IMR-90 (cell line): ENCODE data around the gene FEM1B. TPM values are rescaled to one million over a fixed set of nuclear protein-coding genes. Genes with fewer than 3 reads are reported as not detected.

Source experiments
- ATAC-seq: fragments of 200-7000 bp; cut with Tn5 transposase; 2 replicates; pipeline ENCODE4 v1.9.1; 2020; ENCODE audit warnings: low read depth, mild to moderate bottlenecking, moderate library complexity
- BruUV-seq: library from RNA; stranded (reverse); fragments of 400-500 nt; replicated peaks from 2 replicates; lab custom pipeline; 2021; lab: Mats Ljungman, UMichigan
- CTCF ChIA-PET: fragments of 300-600 bp; formaldehyde crosslinking; extraction: SDS; loops from one replicate; lab custom pipeline; 2021; ENCODE audit warnings: antibody characterized with exemption; lab: Yijun Ruan, JAX
- POLR2A ChIA-PET: fragments of 300-600 bp; sonication (Branson Sonifier 250); formaldehyde crosslinking; loops from one replicate; lab custom pipeline; 2022; ENCODE audit warnings: antibody characterized with exemption; ENCODE audit not compliant: unreplicated experiment; lab: Charles Lee
- DNase-seq: peaks from one replicate; pipeline ENCODE4 v3.0.0; 2013
- H2AFZ ChIP-seq: replicated peaks from 2 replicates; pipeline ENCODE3; 2013; ENCODE audit warnings: low read length, mild to moderate bottlenecking; ENCODE audit not compliant: poor library complexity
- H2AK5ac ChIP-seq: 2 replicates; pipeline ENCODE4 v1.6.1; 2013; ENCODE audit warnings: low read depth, low read length, inconsistent platforms
- H2AK9ac ChIP-seq: replicated peaks from 2 replicates; pipeline ENCODE3; 2013; ENCODE audit warnings: mild to moderate bottlenecking, low read depth, low read length, moderate library complexity; ENCODE audit not compliant: poor library complexity
- H2BK120ac ChIP-seq: 2 replicates; pipeline ENCODE4 v1.6.1; 2013; ENCODE audit warnings: low read depth, low read length, inconsistent platforms
- H2BK15ac ChIP-seq: 3 replicates; pipeline ENCODE4 v1.6.1; 2013; ENCODE audit warnings: low read depth, low read length, inconsistent platforms
- H2BK20ac ChIP-seq: 2 replicates; pipeline ENCODE4 v1.6.1; 2013; ENCODE audit warnings: low read depth, mild to moderate bottlenecking, inconsistent platforms, low read length, moderate library complexity
- H2BK5ac ChIP-seq: 2 replicates; pipeline ENCODE4 v1.6.1; 2013; ENCODE audit warnings: mild to moderate bottlenecking, low read depth, low read length, inconsistent platforms; ENCODE audit not compliant: poor library complexity, severe bottlenecking
- H3K14ac ChIP-seq: replicated peaks from 2 replicates; pipeline ENCODE4 v1.6.1; 2013; ENCODE audit warnings: low read depth, low read length, inconsistent platforms
- H3K18ac ChIP-seq: 2 replicates; pipeline ENCODE4 v1.6.1; 2013; ENCODE audit warnings: low read depth, low read length, control low read depth
- H3K23ac ChIP-seq: 2 replicates; pipeline ENCODE4 v1.6.1; 2013; ENCODE audit warnings: low read depth, low read length, inconsistent platforms
- H3K27ac ChIP-seq: 2 replicates; pipeline ENCODE4 v1.5.1; 2013; ENCODE audit warnings: mild to moderate bottlenecking, control low read depth, low read length; ENCODE audit not compliant: insufficient read depth
- H3K27me3 ChIP-seq: 2 replicates; pipeline ENCODE4 v1.6.1; 2013; ENCODE audit warnings: low read length; ENCODE audit not compliant: control insufficient read depth, insufficient read depth
- H3K36me3 ChIP-seq: 2 replicates; pipeline ENCODE4 v1.6.1; 2013; ENCODE audit warnings: low read length, mixed read lengths; ENCODE audit not compliant: control insufficient read depth, insufficient read depth
- H3K4ac ChIP-seq: 2 replicates; pipeline ENCODE4 v1.6.1; 2013; ENCODE audit warnings: low read depth, low read length, inconsistent platforms
- H3K4me1 ChIP-seq: 2 replicates; pipeline ENCODE4 v1.6.1; 2013; ENCODE audit warnings: low read length, mixed read lengths; ENCODE audit not compliant: control insufficient read depth, insufficient read depth
- H3K4me2 ChIP-seq: 2 replicates; pipeline ENCODE4 v1.6.1; 2013; ENCODE audit warnings: low read depth, mild to moderate bottlenecking, control low read depth, low read length, moderate library complexity
- H3K4me3 ChIP-seq: 2 replicates; pipeline ENCODE4 v1.5.1; 2013; ENCODE audit warnings: low read depth, mild to moderate bottlenecking, control low read depth, low read length, moderate library complexity; ENCODE audit not compliant: insufficient read depth
- H3K56ac ChIP-seq: 2 replicates; pipeline ENCODE4 v1.6.1; 2013; ENCODE audit warnings: low read length, inconsistent platforms; ENCODE audit not compliant: insufficient read depth; ENCODE audit errors: extremely low read depth
- H3K79me1 ChIP-seq, 2 experiments: 2 replicates each; pipeline ENCODE4 v1.6.1; 2013; ENCODE audit warnings: low read length in 2 of 2, inconsistent platforms in 1 of 2, low read depth in 1 of 2
- H3K9ac ChIP-seq: 2 replicates; pipeline ENCODE4 v1.6.1; 2013; ENCODE audit warnings: low read depth, low read length, control low read depth
- H3K9me1 ChIP-seq: 2 replicates; pipeline ENCODE4 v1.6.1; 2013; ENCODE audit warnings: low read length, inconsistent platforms; ENCODE audit not compliant: insufficient read depth
- H3K9me3 ChIP-seq: 2 replicates; pipeline ENCODE4 v1.6.1; 2013; ENCODE audit warnings: low read length; ENCODE audit not compliant: control insufficient read depth, insufficient read depth
- H4K20me1 ChIP-seq: 2 replicates; pipeline ENCODE4 v1.6.1; 2013; ENCODE audit warnings: low read length, inconsistent platforms; ENCODE audit not compliant: insufficient read depth
- H4K5ac ChIP-seq: 2 replicates; pipeline ENCODE4 v1.6.1; 2013; ENCODE audit warnings: mild to moderate bottlenecking, low read depth, low read length, control low read depth
- H4K8ac ChIP-seq, 2 experiments: 2 replicates each; pipeline ENCODE4 v1.6.1; 2013; ENCODE audit warnings: low read depth in 2 of 2, low read length in 2 of 2, control low read depth in 1 of 2, inconsistent platforms in 1 of 2
- H4K91ac ChIP-seq: 2 replicates; pipeline ENCODE4 v1.6.1; 2013; ENCODE audit warnings: low read depth, low read length, inconsistent platforms; ENCODE audit not compliant: insufficient read depth
- BHLHE40 ChIP-seq: fragments of 150-350 bp; IDR thresholded peaks from 2 replicates; pipeline ENCODE4 v1.6.1; 2016; ENCODE audit warnings: mild to moderate bottlenecking, low read depth, low read length
- CEBPB ChIP-seq: IDR thresholded peaks from 2 replicates; pipeline ENCODE4 v1.6.1; 2012; ENCODE audit warnings: low read depth, low read length, improper control_type of control experiment
- CHD1 ChIP-seq: IDR thresholded peaks from 2 replicates; pipeline ENCODE4 v1.6.1; 2012; ENCODE audit warnings: low read depth, low read length, improper control_type of control experiment
- FOS ChIP-seq: fragments of 150-350 bp; IDR thresholded peaks from 2 replicates; pipeline ENCODE4 v1.6.1; 2016; ENCODE audit warnings: low read depth, low read length
- MAZ ChIP-seq: IDR thresholded peaks from 2 replicates; pipeline ENCODE4 v1.6.1; 2012; ENCODE audit warnings: low read depth, mild to moderate bottlenecking, low read length, improper control_type of control experiment, moderate library complexity, borderline replicate concordance
- MXI1 ChIP-seq: IDR thresholded peaks from 2 replicates; pipeline ENCODE4 v1.6.1; 2012; ENCODE audit warnings: low read depth, mild to moderate bottlenecking, low read length, moderate library complexity, borderline replicate concordance
- NFE2L2 ChIP-seq: fragments of 150-350 bp; IDR thresholded peaks from 2 replicates; pipeline ENCODE4 v1.6.1; 2016; ENCODE audit warnings: low read depth, mild to moderate bottlenecking, low read length
- POLR2A ChIP-seq: IDR thresholded peaks from 2 replicates; pipeline ENCODE4 v1.6.1; 2012; ENCODE audit warnings: mild to moderate bottlenecking, low read depth, low read length
- RAD21 ChIP-seq: IDR thresholded peaks from 2 replicates; pipeline ENCODE4 v1.6.1; 2012; ENCODE audit warnings: low read length, improper control_type of control experiment
- RCOR1 ChIP-seq: IDR thresholded peaks from 2 replicates; pipeline ENCODE4 v1.6.1; 2012; ENCODE audit warnings: mild to moderate bottlenecking, low read length, improper control_type of control experiment; ENCODE audit not compliant: insufficient replicate concordance
- RFX5 ChIP-seq: IDR thresholded peaks from 2 replicates; pipeline ENCODE4 v1.8.0; 2012; ENCODE audit warnings: low read depth, mild to moderate bottlenecking, low read length, moderate library complexity
- SMC3 ChIP-seq: fragments of 150-350 bp; IDR thresholded peaks from 2 replicates; pipeline ENCODE4 v1.6.1; 2016; ENCODE audit warnings: low read depth, mild to moderate bottlenecking, antibody characterized with exemption, low read length, moderate library complexity
- USF2 ChIP-seq: fragments of 150-350 bp; IDR thresholded peaks from 2 replicates; pipeline ENCODE4 v1.6.1; 2017; ENCODE audit warnings: mild to moderate bottlenecking, antibody characterized with exemption, low read length, low read depth
- WGBS, 2 experiments: methylation state at CpG; one replicate each; pipeline versions ENCODE4 v1.1.5 to v1.1.7; 2013; ENCODE audit warnings: missing lambda C conversion rate in 2 of 2; ENCODE audit not compliant: insufficient read length in 1 of 2; ENCODE audit errors: extremely low coverage in 2 of 2; 5-methylcytosine and 5-hydroxymethylcytosine counted together
- dilution Hi-C: fragments of 300-500 bp; cut with HindIII; formaldehyde crosslinking; loops from one replicate; pipeline ENCODE4 v1.14.3; 2018; ENCODE audit warnings: low sequenced_read_pairs; ENCODE audit not compliant: unreplicated experiment
- in situ Hi-C: fragments of 300-500 bp; cut with MboI; formaldehyde crosslinking; loops from 3 replicates; pipeline ENCODE4 v1.14.3; 2019; ENCODE audit warnings: low sequenced_read_pairs, inconsistent platforms, mixed read lengths
- intact Hi-C: fragments of 100-400 bp; cut with micrococcal nuclease; formaldehyde crosslinking; loops from 2 replicates; pipeline ENCODE4 v1.10.0; 2022
- polyA plus RNA-seq, 3 experiments: library from polyadenylated mRNA; depleted of rRNA; stranded (reverse); fragments of >200 nt; gene quantifications; 2 replicates each; pipeline ENCODE4 v1.2.3, GENCODE V29; 2012; ENCODE audit warnings: low replicate concordance in 1 of 3
- total RNA-seq: library from RNA; depleted of rRNA; stranded (reverse); fragments of >200 nt; gene quantifications from 2 replicates; pipeline ENCODE4 v1.2.3, GENCODE V29; 2012
- TF ChIP-seq, protein P1 (sequence below): fragments of 150-350 bp; IDR thresholded peaks from 2 replicates; pipeline ENCODE4 v1.6.1; 2016; ENCODE audit warnings: low read depth, mild to moderate bottlenecking, low read length, moderate library complexity, borderline replicate concordance

The FEM1B gene
- total and polyA plus RNA-seq, 2 of the 4 experiments (the other 2 are of a cell fraction): 16.9 to 51.4 TPM

DNA sequence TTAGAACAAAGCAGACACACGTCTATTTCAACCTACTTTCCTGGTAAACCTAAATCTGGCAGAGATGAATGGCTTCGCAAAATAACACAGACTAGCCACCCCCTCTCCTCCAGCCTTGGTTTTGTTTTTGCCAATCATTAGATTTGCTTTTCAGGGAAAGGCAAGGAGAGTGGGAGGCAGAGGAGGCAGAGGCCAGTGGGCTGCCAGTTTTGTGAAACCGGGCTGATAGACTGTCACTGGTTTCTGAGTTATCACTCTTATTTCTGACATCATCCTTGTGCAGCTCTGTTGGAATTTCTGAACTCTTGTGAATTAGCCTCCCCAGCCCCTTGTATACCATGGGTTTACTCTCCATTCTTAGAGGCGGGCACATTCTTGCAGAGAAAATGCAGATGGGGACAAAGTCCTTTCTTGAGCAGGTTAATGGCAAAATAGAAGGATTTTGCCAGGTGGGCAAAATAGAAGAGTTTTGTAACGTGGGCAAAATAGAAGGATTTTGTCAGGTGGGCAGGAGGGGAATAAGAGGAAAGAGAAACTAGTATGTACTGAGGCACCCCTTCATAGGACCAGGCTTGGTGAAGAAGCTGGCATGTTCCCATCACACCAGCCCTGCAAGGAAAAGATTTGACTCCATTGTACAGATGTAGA, 3.2 kb upstream of the FEM1B start (continued):
- no peak for TF ChIP-seq POLR2A
- TF ChIP-seq RFX5: no peak
- no peak for TF ChIP-seq CEBPB
- TF ChIP-seq BHLHE40: no peak
- no peak for TF ChIP-seq MAZ

DNA sequence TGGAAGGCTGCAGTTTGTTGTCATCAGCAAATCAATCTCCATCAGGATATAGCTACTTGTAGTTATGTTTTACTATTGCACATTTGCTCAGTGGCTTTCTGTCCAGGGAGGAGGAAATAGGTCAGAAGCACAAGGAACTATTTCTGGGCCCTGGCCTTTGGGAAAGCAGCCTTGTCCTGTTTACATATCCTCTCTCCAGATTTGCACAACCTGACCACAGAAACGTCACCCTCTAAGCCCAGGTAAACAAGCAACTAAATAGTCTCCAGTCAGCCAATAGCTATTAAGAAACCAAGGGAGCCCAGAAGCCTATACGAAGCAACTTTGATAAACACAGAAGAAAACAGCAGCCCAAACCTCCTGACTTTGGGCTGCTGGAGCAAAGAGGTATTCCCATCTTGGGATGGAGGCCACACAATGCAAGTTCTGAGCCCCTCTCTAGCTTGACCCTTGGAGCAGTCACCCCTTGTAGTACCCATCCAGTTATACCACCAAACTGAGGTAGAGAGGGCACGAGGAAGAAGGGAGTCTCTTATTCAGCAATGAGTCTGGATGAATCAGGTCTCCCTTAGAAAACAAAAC, 2.3 kb upstream of the FEM1B start:
- no peak overlapping the region for H2AFZ ChIP-seq
- H3K9ac ChIP-seq: peak overlapping the region; percentile 59
- dilution Hi-C loops (no loop called here), intact Hi-C loops (no loop called here), in situ Hi-C loops (no loop called here)
- H2BK20ac ChIP-seq: peak overlapping the region; percentile 90
- no peak overlapping the region for H2AK9ac ChIP-seq
- H3K23ac ChIP-seq: peak overlapping the region; percentile 98
- H4K20me1 ChIP-seq: peaks cover 24% of the 10 kb centered on the region
- H2AK5ac ChIP-seq: peak overlapping the region; percentile 87; the same call in 1 of the 2 replicates
- peak overlapping the region; percentile 66 for H3K4me2 ChIP-seq
- H4K91ac ChIP-seq: peak overlapping the region; percentile 80
- ChIA-PET POLR2A (interaction anchor here (0.6 kb wide), 1 partner anchor 76 kb away, joined by 3 read pairs; no protein-coding TSS in a partner anchor), CTCF (interaction anchor here (0.9 to 1.2 kb wide), 2 partner anchors 10 to 23 kb away, joined by 3 to 4 read pairs; no protein-coding TSS in a partner anchor)
- no peaks in the 10 kb centered on the region for H3K27me3 ChIP-seq
- DNase-seq: peak; percentile 88
- peak overlapping the region; percentile 96 for H3K4ac ChIP-seq
- BruUV-seq: no TSS peak
- no CpG with 5 or more reads among the region's 3 CpGs for WGBS, 2 experiments
- H3K4me3 ChIP-seq: no peak overlapping the region
- H3K14ac ChIP-seq: peak overlapping the region; percentile 80
- peaks cover 37% of the 10 kb centered on the region for H3K4me1 ChIP-seq
- no peak for ATAC-seq
- peak overlapping the region; percentile 91 for H3K18ac ChIP-seq
- peak overlapping the region; percentile 91 for H3K27ac ChIP-seq
- H3K9me1 ChIP-seq: peaks cover 21% of the 10 kb centered on the region
- no peak overlapping the region for H3K56ac ChIP-seq
- peaks cover 17 to 57% of the 10 kb centered on the region in 2 experiments for H3K79me1 ChIP-seq
- peaks cover 2% of the 10 kb centered on the region; the same call in 1 of the 2 replicates for H3K36me3 ChIP-seq
- H3K9me3 ChIP-seq: no peaks in the 10 kb centered on the region
- H4K8ac ChIP-seq: peak overlapping the region; percentile 20 to 97; a peak in 3 of 4 replicates
- H2BK120ac ChIP-seq: peak overlapping the region; percentile 93
- peak overlapping the region; percentile 83 for H4K5ac ChIP-seq
- peak overlapping the region; percentile 97 for H2BK5ac ChIP-seq
- H2BK15ac ChIP-seq: peak overlapping the region; percentile 94; the same call in 2 of the 3 replicates
- TF ChIP-seq RAD21 (no peak), MXI1 (no peak), NFE2L2 (no peak), FOS (peak; percentile 37; the same call in 1 of the 2 replicates), RFX5 (no peak), CHD1 (no peak), CEBPB (peak; percentile 89), USF2 (no peak), RCOR1 (no peak), BHLHE40 (peak; percentile 6; the same call in 1 of the 2 replicates), SMC3 (no peak)
- TF ChIP-seq, protein P1, sequence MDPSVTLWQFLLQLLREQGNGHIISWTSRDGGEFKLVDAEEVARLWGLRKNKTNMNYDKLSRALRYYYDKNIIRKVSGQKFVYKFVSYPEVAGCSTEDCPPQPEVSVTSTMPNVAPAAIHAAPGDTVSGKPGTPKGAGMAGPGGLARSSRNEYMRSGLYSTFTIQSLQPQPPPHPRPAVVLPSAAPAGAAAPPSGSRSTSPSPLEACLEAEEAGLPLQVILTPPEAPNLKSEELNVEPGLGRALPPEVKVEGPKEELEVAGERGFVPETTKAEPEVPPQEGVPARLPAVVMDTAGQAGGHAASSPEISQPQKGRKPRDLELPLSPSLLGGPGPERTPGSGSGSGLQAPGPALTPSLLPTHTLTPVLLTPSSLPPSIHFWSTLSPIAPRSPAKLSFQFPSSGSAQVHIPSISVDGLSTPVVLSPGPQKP: no peak
